ENCODE data around the gene WNT3A.
A peak's percentile ranks its signal among the peaks of the same experiment; 100 is the strongest.

Gene WNT3A

DNA sequence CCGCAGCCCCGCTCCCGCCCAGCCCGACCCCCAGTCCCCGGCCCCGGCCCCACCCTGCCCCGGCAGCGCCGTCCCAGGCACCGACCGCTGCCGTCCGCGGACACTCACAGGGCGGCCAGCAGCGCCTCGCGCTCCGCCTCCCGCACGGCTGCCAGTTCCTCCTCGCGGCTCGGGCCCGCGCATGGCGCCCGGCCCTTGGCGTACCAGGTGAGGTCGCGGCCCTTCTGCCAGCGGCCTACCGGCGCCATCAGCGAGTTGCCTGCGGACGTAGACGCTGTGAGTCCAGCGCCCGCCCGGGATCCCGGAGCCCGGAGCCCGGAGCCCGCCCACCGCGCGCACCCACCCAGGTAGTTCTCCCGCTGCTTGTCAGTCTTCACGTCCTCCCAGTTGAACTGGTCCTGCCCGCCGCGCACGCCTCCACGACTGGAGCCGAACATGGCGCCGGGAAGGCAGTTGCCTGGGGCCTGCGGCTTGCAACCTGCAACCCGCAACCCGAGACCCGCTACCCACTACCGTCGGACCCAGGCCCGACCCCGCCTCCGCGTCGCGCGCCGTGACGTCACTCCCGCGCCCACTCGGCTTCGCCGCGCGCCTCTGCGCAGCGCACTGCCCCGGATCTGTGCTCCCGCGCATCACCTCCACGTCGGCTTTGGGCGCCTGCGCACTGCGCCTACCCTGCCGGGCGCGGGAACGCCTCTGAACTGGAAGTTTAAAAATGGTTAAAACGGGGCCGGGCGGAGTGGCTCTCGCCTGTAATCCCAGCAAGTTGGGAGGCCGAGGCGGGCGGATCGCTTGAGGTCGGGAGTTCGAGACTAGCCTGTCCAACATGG, 96.2 kb downstream of the WNT3A start, which contains the start of gene C1orf35:
Gene C1orf35 (minus strand): TSS at position 535 of the 830 bp plus-strand sequence. CDS start 98 bp downstream, at position 437.
- peak; percentile 95 to 98 (median 97) for DNase-seq

GRCh38 chr1:228104526-228105269, 97.9 kb downstream of the WNT3A start:
- no peak for DNase-seq

DNA sequence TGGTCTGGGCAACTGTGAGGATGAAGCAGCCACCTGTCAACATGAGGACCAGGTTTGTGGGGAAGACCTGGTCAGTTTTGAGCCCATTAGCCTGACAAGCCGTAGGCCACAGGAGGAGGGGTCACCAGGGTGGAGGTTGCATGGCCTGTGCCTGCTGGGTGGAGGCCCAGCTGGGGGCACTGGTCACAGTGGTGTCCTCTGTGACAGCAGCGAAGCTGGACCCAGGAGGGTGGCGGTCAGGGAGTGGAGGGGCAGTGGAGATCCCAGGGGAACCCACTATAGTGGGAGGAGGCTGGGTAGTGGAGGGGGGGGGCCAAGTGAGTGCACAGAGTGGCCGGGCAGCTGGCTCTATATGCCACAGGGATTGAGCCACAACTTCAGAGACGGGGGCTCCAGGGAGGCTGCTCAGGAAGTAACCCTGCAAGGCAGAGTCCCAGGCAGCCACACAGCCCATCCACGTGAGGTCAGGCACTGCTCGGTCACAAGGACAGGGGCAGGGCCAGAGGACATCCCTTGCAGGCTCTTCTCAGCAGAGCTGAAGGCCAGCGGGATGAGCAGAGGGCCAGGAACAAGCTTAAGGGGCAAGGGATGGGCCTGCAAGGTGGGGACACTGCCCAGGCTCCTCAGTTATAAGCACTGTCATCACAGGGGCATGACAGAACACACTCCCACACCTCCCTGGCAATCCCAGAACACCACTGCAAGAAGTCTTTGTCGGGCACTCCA, 98.6 kb downstream of the WNT3A start:
- no peak for DNase-seq

GRCh38 chr1:228105996-228106799, 99.4 kb downstream of the WNT3A start:
- no peak for DNase-seq

DNA sequence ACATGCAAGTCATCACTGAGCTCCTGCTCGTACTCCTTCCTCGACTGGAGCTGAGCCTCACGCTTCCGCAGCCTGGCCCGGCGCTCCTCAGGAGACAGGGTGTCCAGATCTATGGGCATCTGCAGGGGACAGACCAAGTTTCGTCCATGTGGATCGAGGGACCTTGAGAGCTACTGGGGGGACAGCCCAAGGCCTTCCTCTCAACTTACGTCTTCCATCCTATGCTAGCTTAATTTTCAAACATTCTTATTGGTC, 99.9 kb downstream of the WNT3A start:
- no peak for DNase-seq

GRCh38 chr1:228107636-228108035, 100.8 kb downstream of the WNT3A start:
- DNase-seq: no peak

DNA sequence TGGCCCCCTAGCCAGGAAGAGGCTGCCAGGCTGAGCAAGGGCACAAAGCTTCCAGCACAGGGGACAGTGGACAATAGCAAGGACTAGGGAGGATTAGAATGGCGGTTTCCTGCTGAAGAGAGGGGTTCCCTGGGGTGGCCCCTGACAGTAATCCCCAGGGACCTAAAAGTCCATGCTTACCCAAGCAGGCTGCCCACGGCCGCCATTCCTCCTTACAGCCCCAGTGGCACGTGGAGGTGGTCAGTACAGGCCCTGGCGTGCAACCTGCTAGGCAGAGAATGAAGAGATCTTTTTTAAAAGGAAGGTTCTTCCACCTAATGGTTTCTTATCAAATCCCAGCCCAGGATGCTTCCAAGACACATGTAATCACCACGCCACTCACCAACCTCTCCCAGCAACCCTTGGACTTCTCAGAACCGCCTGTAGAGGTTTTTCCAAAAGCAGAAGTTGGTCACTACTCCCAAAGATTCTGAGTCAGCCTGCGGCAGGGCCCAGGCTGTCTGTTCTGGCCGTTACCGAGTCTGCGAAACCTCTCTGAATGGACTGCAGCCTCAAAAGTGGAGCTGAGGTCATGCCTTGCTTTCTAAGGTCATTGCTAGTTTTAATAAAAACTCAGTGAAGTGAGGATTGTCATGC, 101.4 kb downstream of the WNT3A start:
- peak; percentile 65 to 78 (median 67) for DNase-seq

DNA sequence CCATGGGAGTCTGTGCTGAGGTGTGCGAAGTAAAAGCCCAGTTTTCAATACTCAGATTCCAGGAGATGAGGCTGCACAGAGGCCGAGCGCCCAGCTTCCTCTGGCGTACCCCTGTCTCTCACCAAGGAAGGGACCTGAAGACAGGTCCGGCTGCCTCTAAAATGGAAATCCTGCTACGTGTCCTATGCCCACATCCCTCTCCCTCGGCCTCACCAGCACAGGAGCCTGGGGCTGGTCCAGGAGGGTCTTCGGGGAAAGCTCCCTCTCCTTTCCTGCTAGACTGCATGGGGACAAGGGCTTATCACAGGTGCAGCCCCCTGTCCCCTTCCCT, 101.9 kb downstream of the WNT3A start:
- DNase-seq: no peak

GRCh38 chr1:228109073-228109961, 102.5 kb downstream of the WNT3A start, which contains the start of gene MRPL55:
Gene MRPL55 (minus strand): TSS chr1:228109299. CDS start chr1:228108260, 1,039 bp downstream.
- DNase-seq: peak; percentile 98 to 99 (median 99)

GRCh38 chr1:228109962-228110488, 103.2 kb downstream of the WNT3A start:
- peak in 1 of 3 donors; percentile 18 for DNase-seq

DNA sequence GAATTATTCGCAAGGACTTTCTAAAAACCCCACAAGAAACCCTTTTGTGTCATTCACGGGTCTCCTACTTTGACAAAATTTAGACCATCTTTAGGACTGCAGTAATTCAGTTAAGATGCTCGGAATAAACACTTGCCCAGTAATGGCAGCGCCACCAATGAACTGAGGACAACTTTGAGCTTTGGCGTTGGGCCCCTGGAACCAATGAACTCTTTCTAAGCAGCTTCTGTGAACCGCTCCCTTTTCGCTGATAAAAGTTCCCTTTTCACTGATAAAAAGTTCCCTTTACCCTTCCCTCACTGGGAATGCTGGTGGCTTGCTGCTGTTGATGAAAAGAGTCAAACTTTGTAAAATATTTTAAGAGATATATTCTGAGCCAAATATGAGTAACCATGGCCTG, 103.8 kb downstream of the WNT3A start:
- peak in 1 of 3 donors; percentile 22 for DNase-seq

All from suppressor macrophage treated with lipopolysaccharide for 1 hour (primary cell).